Loucy (cell line): Measurements from ENCODE around the gene CASP14.

Experiments used
- H2AFZ ChIP-seq: fragments of 200-600 bp; sonication (generic); 2 replicates; pipeline ENCODE4 v1.6.0; 2016; ENCODE audit warnings: antibody characterized with exemption, mild to moderate bottlenecking, low read length, moderate library complexity
- H3F3A ChIP-seq: fragments of 200-600 bp; 2 replicates; pipeline ENCODE4 v1.6.0; 2016; ENCODE audit warnings: antibody characterized with exemption, low read depth, mild to moderate bottlenecking
- H3K27me3 ChIP-seq: fragments of 200-600 bp; sonication (generic); 2 replicates; pipeline ENCODE4 v1.6.1; 2014; ENCODE audit warnings: low read length, mild to moderate bottlenecking; ENCODE audit not compliant: insufficient read depth, poor library complexity, severe bottlenecking
- H3K36me3 ChIP-seq: fragments of 200-600 bp; sonication (generic); 2 replicates; pipeline ENCODE4 v1.6.1; 2016; ENCODE audit warnings: low read length; ENCODE audit not compliant: insufficient read depth
- H3K4me1 ChIP-seq: fragments of 200-600 bp; sonication (generic); 2 replicates; pipeline ENCODE4 v1.5.1; 2014; ENCODE audit warnings: low read length, mild to moderate bottlenecking; ENCODE audit not compliant: insufficient read depth, poor library complexity, severe bottlenecking
- H3K4me2 ChIP-seq: fragments of 200-600 bp; sonication (generic); 2 replicates; pipeline ENCODE4 v1.6.0; 2014; ENCODE audit warnings: antibody characterized with exemption, low read length, low read depth, mild to moderate bottlenecking; ENCODE audit not compliant: poor library complexity, severe bottlenecking
- H3K4me3 ChIP-seq: fragments of 200-600 bp; sonication (generic); 2 replicates; pipeline ENCODE4 v1.5.1; 2014; ENCODE audit warnings: low read length, mild to moderate bottlenecking, mixed read lengths; ENCODE audit not compliant: poor library complexity, severe bottlenecking
- H3K79me2 ChIP-seq: fragments of 200-600 bp; sonication (generic); 2 replicates; pipeline ENCODE4 v1.6.1; 2014; ENCODE audit warnings: low read length; ENCODE audit not compliant: insufficient read depth
- H3K9ac ChIP-seq: fragments of 200-600 bp; sonication (generic); 2 replicates; pipeline ENCODE4 v1.6.0; 2014; ENCODE audit warnings: mild to moderate bottlenecking, low read depth, low read length, moderate library complexity; ENCODE audit not compliant: poor library complexity, severe bottlenecking
- H3K9me2 ChIP-seq: fragments of 200-600 bp; sonication (generic); replicated peaks from 2 replicates; pipeline ENCODE4 v1.6.1; 2016; ENCODE audit warnings: low read depth, low read length, mixed read lengths
- H3K9me3 ChIP-seq: fragments of 200-600 bp; sonication (generic); 2 replicates; pipeline ENCODE4 v1.6.1; 2014; ENCODE audit warnings: mild to moderate bottlenecking, antibody characterized with exemption, low read length, low read depth; ENCODE audit not compliant: insufficient read depth
- H4K20me1 ChIP-seq: fragments of 200-600 bp; sonication (generic); 2 replicates; pipeline ENCODE4 v1.6.0; 2014; ENCODE audit warnings: antibody characterized with exemption, low read length, mild to moderate bottlenecking; ENCODE audit not compliant: insufficient read depth, poor library complexity, severe bottlenecking
- EZH2phosphoT487 ChIP-seq: fragments of 200-600 bp; IDR thresholded peaks from 2 replicates; pipeline ENCODE4 v1.6.1; 2018; ENCODE audit warnings: antibody characterized with exemption, mild to moderate bottlenecking, moderate library complexity, borderline replicate concordance
- TF ChIP-seq, protein P1 (sequence below): fragments of 200-600 bp; sonication (generic); conservative IDR thresholded peaks from 2 replicates; pipeline ENCODE4 v1.5.1; 2014; ENCODE audit warnings: mild to moderate bottlenecking, antibody characterized with exemption, low read length

Gene CASP14

DNA sequence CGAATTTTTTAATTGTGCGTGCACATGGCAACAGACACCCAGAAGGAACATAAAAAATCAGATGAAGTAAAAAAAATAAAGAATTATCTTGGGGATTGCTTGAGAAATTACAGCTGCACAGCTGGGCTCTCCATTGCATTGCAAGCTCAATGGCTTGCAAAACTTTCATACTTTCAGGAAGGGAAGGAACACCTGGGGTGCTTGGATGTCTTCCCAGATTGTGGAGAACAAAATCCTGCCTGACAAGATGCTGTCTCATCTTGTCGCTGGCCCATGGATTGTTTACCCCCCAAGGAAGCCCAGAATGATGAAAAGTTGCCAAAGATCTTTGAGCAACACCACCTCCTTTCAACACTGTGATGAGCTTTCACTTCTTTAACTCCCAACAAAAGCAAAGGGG lies 11.0 kb upstream of the CASP14 start:
- H3K9ac ChIP-seq: no peak overlapping the region
- H3K79me2 ChIP-seq: no peaks in the 10 kb centered on the region
- no peak overlapping the region for H2AFZ ChIP-seq
- no peaks in the 10 kb centered on the region for H3K36me3 ChIP-seq
- H3K9me3 ChIP-seq: no peaks in the 10 kb centered on the region
- H3F3A ChIP-seq: no peaks in the 10 kb centered on the region
- no peak overlapping the region for H3K4me2 ChIP-seq
- H3K4me3 ChIP-seq: no peak overlapping the region
- H4K20me1 ChIP-seq: no peaks in the 10 kb centered on the region
- TF ChIP-seq, protein P1, sequence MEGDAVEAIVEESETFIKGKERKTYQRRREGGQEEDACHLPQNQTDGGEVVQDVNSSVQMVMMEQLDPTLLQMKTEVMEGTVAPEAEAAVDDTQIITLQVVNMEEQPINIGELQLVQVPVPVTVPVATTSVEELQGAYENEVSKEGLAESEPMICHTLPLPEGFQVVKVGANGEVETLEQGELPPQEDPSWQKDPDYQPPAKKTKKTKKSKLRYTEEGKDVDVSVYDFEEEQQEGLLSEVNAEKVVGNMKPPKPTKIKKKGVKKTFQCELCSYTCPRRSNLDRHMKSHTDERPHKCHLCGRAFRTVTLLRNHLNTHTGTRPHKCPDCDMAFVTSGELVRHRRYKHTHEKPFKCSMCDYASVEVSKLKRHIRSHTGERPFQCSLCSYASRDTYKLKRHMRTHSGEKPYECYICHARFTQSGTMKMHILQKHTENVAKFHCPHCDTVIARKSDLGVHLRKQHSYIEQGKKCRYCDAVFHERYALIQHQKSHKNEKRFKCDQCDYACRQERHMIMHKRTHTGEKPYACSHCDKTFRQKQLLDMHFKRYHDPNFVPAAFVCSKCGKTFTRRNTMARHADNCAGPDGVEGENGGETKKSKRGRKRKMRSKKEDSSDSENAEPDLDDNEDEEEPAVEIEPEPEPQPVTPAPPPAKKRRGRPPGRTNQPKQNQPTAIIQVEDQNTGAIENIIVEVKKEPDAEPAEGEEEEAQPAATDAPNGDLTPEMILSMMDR: no peak
- no peak for TF ChIP-seq EZH2phosphoT487
- no peaks in the 10 kb centered on the region for H3K9me2 ChIP-seq
- no peaks in the 10 kb centered on the region for H3K27me3 ChIP-seq
- no peaks in the 10 kb centered on the region for H3K4me1 ChIP-seq

DNA sequence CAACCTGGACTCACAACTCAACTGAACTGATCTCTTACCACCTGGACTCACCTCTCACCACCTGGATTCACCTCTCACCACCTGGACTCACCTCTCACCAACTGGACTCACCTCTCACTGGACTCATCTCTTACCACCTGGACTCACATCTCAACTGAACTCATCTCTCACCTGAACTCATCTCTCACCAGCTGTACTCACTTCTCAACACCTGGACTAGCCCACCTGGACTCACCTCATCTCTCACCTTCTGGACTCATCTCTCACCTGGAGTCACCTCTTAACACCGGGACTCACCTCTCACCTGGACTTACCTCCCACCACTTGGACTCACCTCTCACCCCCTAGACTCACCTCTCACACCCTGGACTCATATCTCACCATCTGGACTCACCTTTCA lies 7.3 kb upstream of the CASP14 start:
- H3K36me3 ChIP-seq: no peaks in the 10 kb centered on the region
- no peaks in the 10 kb centered on the region for H3K9me2 ChIP-seq
- no peak overlapping the region for H3K4me3 ChIP-seq
- H3K79me2 ChIP-seq: no peaks in the 10 kb centered on the region
- H2AFZ ChIP-seq: no peak overlapping the region
- no peaks in the 10 kb centered on the region for H4K20me1 ChIP-seq
- H3K9me3 ChIP-seq: no peaks in the 10 kb centered on the region
- no peaks in the 10 kb centered on the region for H3K4me1 ChIP-seq
- no peaks in the 10 kb centered on the region for H3F3A ChIP-seq
- H3K9ac ChIP-seq: no peak overlapping the region
- no peak overlapping the region for H3K4me2 ChIP-seq
- TF ChIP-seq, protein P1: no peak
- no peak for TF ChIP-seq EZH2phosphoT487
- H3K27me3 ChIP-seq: no peaks in the 10 kb centered on the region

DNA sequence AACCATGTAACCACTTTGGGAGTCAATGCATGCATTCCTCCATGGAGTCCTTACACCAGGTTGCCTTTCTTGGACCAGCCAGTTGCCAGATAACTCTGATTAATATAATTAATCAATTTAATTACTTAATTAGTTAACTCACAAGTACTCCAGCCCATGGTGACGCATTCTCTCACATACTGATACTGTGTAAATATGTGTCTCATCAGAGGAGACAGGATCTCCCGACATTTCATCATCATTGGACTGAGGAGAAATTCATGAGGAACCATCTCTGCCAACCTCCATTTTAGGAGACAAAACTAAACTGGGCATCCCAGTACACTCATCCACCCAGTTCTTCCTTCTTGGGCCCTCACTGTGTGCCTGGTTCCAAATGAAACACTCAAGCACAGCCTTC lies 6.5 kb upstream of the CASP14 start:
- Histone ChIP-seq H4K20me1 (no peaks in the 10 kb centered on the region), H3K4me3 (no peak overlapping the region), H3K79me2 (no peaks in the 10 kb centered on the region), H2AFZ (no peak overlapping the region), H3K27me3 (no peaks in the 10 kb centered on the region), H3F3A (no peaks in the 10 kb centered on the region), H3K9me2 (no peaks in the 10 kb centered on the region), H3K4me2 (no peak overlapping the region), H3K4me1 (no peaks in the 10 kb centered on the region), H3K9ac (no peak overlapping the region), H3K36me3 (no peaks in the 10 kb centered on the region), H3K9me3 (no peaks in the 10 kb centered on the region)
- TF ChIP-seq, protein P1: no peak
- TF ChIP-seq EZH2phosphoT487: no peak
